GM18511 (cell line): ENCODE data around the gene ABCC5.

Source experiments
- ATAC-seq: cut with Tn5 transposase; IDR thresholded peaks from one replicate; pipeline ENCODE4 v1.9.1; 2021; ENCODE audit warnings: mild to moderate bottlenecking, moderate library complexity; ENCODE audit not compliant: unreplicated experiment

ABCC5 gene

DNA sequence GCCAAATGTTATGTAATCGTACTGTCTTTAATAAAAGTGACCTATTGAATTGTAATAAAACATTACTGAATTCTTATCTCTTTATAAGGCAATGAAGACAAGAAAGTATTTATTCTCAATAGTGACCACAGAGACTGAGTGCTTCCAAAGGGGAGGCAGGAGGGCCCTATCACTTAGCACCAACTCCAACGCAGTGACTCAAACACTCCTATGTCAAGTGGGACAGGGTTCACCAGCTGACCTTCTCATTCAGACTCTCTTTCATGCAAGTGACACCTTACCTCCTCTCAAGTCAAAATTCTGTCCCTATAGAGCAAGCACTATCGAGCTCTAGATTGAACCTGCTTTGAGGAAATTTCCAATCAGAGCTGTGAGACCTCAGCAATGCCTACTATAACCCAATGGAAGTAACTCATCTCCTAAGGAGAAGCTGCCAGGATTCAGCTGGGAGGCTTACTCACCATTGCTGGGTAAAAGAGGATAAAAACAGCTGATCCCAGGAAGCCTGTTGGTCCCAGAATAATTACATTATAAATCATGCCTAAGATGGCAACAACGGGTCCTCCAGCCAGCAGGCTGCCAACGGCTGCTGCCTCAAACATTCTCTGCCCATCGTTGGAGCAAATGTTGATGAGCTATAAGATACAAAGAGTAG, 35.6 kb downstream of the ABCC5 start:
- no peak for ATAC-seq

DNA sequence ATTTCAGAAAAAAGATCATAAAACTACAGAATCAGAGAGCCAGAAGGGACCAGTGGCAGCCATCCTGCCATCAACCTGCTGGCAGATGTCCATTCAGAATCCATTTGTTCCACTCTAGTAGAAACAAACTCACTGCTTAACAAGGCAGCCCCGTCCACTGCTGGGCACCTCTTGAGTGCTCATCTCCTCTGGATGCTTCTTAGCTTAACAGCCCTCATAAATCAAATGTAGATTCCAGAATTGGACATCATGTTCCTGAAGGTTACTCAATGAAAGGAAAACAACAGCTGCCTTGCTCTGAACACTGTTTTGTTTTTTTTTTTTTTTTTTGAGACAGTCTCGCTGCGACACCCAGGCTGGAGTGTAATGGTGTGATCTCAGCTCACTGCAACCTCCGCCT, 37.3 kb downstream of the ABCC5 start:
- no peak for ATAC-seq

DNA sequence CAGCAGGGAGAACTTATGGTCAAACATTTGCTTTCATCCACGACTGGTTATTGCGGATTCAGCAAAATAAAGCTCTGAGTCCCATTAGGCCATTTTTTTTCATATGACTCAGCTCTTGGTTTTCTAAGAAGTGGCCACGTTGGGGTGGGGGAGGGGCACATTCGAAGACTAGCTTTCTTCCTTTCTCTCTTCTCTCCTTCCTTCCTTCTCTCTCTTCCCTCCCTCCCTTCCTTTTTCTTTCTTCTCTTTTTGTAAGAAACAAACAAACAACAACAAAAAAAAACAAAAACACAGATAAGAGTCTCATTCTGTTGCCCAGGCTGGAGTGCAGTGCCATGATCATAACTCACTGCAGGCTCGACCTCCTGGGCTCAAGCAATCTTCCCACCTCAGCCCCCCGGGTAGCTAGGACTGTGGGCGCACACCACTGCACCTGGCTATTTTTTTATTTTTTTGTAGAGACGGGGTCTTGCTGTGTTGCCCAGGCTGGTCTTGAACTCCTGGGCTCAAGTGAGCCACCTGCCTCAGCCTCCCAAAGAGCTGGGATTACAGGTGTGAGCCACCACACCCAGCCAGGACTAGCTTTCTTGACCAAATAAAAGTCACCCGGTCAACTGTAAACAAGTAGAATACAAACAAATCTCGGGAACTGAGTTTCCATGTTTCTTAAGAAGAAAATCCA, 41.6 kb downstream of the ABCC5 start:
- ATAC-seq = no peak

DNA sequence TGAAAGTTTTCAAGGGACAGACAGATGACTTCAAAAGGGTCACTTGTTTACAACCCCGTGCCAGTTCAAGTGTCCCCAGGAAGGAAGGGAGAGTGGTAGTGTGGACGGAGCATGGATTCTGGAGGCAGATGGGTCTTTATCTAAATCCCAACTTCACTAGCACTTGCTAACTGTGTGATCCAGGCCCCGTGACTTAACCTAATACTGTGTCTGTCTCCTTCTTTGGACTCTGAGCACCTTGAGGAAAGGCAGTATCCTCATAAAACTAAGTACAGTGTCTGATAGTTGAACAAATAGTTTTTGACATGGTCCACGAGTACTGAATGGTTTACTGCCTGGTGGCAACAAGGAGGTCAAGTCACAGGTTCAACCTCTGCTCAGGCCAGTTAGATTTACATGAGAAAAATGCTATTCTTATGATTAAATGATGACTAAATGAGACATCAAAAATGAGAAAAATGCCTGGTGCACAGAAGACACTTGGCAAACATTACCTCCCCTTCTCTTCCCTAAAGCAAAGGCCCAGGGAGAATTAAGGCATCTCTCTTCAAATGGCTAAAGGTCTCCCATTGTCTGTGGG, 48.9 kb downstream of the ABCC5 start:
- ATAC-seq = no peak

DNA sequence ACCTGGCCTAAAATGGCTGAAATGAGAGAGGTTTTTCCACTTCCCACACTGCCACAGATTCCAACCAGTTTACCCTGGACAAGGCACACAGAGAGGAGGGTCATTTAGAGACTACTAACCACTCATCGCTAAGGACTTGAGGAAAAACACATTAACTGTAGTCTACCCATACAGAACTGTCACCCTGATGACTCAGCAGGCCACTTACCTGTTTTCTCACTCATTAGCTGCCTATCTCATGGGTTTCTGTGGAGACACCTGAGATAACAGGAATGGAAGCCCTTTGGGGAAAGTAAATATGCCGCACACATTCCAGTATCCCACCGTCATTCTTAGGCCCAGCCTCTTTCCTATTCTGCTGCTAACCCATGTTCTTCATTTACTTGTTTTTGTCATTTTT, 50.0 kb downstream of the ABCC5 start:
- ATAC-seq = no peak

DNA sequence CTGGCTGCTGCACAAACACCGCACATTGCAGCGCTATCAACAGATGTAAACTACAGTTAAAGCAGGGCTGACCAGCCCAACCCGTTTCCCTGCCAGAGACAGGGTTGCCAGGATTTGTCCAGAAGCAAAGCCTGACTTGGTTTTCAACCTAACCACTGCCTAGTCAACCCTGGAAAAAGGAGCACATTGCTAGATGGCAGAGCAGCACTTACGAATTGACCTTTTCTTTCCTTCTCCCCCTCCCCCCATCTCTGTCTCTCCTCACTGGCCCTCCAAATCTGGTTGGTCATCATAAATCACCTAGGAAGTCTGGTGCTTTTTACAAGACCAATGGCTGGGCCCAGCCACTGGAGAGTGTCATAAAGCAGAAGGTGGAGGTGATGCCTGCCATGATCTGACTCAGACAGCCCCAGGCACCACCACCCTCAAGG, 51.3 kb downstream of the ABCC5 start:
- no peak for ATAC-seq

DNA sequence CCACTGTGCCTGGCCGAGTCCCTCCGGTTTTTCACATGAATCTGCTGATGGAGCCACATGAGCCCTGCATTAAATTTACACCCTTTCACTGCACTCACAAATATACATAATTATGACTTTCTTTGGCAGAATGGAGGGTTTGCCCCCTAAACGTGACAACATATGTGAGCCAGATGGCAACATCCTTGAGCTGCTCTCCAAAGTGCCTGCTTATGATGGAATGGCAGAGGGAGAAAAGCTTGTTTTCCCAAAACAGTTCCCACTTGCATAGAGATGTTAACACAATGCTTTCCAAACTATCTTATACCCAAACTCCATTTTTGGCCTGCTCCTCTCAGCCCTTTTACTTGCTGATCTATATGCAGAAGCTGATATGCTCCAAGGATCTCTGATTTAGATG, 54.9 kb downstream of the ABCC5 start:
- no peak for ATAC-seq

DNA sequence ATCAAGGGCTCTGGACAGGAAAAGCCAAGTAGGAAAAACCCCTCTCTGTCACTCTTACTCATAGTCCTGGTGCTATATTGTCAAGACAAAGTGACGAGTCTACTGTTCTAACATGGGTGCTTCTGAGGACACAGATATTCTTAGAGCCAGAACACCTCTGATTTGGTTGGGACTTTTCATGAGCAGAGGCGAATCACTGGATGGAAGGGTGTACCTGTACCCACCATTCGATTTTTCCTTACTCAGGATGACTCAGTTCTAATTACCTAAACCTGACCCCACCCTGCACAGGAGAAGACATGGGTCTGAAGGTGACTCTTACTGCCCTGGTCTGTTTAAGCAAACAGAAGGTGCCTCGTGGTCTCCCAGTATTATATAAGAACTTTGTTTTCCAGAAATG, 58.5 kb downstream of the ABCC5 start:
- no peak for ATAC-seq

DNA sequence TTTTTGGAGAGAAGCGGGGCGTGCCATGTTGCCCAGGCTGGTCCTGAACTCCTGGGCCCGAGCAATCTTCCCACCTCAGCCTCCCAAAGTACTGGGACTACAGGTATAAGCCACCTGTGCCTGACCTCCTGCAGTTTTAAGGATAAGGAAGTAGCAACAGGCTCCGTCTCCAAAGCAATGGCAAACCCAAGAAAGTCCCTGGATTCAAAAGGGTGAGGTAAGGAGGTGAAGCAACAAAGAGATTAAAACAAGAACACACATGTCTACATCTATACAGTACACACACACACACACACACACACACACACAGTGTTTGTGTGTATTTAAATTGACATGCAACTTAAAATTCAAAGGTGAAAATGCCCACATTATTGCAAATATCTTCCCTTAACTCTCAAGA, 58.9 kb downstream of the ABCC5 start:
- no peak for ATAC-seq

DNA sequence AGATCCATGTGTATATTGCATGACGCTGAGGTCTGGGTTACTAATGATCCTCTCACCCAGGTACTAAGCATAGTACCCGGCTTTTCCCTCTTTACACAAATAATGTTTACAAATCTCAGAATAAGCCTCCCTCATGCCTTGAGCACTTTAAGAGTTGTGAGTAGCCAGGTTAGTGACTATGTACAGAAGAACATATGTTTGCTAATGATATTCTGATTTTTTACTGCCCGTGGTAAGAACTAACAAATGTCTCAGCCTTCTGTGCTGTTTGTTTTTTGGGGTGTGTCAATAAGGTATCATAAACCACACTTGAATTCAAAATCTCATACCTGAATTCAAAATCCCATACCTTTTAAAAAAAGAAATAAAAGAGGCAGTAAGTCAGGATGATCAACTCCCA, 59.5 kb downstream of the ABCC5 start:
- ATAC-seq = no peak

DNA sequence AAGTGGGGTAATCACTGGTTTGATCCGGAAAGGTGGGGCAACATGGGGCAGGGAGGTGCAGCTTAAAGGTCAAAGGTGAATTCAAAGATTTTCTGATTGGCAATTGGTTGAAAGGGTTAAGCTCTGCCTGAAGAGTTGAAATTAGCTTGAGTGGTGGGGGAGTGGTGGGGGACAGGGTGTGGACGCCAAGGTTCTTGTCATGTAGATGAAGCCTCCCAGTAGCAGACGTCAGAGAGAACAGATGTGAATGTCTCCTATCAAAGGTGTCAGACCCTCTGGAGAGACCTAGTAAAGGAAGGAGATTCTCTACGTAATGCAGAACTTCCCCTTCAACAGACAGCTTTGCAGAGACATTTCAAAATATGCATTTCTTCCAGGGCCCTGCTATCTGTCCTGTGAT, 62.8 kb downstream of the ABCC5 start:
- no peak for ATAC-seq

DNA sequence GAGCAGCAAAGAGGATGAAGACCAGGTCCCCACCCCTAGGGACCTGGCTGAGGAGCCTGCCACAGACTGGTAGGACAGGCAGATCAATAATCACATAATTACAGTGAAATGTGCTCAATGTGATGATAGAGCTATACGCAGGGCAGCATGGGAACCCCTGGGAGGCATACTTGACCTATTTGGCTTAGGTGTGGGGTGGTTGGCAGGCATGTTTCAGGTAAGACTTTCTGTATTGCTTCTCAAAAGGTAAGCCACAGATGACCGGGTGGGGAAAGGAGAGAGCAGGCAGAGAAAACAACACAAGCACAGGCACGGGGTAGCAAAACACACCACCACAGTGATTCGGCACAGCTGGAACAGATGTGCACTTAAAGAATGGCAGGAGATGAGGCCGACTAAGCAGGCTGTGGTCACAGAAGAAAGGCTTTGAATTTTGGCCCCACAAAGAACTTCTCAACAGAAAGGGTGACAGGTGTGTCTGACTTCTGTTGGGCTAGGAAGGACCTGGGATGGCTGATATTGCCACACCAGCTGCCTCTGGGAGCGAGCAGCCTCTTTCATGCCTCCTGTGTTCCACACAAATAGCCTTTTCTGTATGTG, 64.1 kb downstream of the ABCC5 start:
- no peak for ATAC-seq

DNA sequence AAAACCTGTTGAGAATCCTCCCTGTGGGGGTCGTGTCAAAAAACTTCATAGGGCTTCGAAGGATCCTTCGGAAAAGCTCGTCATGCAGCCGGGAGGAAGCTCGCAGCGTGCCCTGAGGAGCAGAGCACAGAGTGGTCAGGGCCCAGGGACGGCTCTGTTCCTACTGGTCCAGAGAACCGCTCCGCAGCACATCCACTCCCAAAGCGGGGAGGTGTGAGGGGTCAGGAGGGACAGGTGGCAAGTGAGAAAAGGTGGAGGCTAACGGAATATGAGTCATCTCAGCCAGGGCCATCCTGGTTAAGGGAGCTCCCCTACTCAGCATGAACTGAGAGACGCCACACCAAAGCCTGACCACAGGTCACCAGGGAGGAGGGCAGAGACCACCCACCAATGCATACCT, 66.2 kb downstream of the ABCC5 start:
- ATAC-seq = no peak

DNA sequence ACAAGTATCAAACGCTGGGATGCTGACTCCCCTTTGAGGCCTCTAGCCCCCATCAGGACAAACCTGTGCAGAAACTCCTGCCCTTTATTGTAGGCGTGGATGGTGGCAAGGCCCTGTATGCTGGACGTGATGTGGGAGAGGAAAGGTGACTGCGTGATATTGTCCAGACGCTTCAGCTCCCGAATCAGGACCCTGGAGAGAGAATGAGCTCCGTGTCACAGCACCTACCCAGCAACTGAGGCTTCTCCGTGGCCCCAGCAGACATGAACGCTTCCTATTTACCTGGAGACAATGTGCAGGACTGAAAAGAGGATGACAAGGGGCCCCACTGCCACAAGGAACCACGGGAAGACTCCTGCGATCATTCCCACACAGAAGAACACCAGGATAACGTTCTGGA, 68.0 kb downstream of the ABCC5 start:
- no peak for ATAC-seq

DNA sequence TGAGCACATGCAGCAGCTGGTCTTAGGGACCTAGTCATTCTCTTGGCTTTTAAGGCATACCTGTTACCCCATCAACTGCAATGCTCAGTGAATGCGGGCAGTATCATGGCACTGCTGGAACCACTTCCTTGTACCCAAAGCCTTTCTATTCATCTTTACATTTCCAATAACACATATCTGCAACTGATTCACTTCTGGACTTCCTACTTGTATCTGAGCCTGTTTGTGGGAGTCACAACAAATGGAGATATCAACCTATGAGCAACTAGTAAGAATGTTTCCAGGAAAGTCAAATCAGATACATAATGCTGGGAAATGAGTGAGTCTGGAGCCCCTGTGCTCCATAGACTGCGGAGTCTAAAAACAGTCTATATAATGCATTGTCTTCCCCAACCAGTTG, 71.6 kb downstream of the ABCC5 start:
- ATAC-seq = no peak

DNA sequence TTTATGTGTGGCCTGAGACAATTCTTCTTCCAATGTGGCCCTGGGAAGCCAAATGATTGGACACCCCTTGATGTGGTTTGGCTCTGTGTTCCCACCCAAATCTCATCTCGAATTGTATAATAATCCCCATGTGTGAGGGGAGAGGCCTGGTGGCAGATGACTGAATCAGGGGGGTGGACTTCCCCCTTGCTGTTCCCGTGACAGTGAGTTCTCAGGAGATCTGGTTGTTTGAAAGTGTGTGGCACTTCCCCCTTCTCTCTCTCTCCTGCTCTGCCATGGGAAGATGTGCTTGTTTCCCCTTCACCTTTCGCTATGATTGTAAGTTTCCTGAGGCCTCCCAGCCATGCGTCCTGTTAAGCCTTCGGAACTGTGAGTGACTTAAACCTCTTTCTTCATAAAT, 72.9 kb downstream of the ABCC5 start:
- ATAC-seq = no peak

DNA sequence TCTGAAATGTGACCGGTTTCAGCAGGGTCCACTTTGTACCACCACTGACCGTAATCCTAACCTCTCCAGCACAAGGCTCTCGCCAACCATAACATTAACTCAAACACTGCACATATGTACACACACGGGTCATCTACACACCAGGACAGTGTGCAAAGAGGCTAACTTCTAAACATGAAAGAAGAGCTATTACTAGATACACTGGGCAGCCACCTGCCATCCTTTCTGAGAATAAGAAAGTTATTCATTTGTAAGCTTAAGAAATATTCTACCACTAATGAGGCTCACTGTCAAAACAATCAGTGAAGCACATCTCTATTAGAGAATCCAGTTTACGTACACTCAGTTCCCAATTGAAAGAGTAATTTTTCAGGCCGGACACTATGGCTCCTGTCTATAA, 73.9 kb downstream of the ABCC5 start:
- ATAC-seq = no peak

DNA sequence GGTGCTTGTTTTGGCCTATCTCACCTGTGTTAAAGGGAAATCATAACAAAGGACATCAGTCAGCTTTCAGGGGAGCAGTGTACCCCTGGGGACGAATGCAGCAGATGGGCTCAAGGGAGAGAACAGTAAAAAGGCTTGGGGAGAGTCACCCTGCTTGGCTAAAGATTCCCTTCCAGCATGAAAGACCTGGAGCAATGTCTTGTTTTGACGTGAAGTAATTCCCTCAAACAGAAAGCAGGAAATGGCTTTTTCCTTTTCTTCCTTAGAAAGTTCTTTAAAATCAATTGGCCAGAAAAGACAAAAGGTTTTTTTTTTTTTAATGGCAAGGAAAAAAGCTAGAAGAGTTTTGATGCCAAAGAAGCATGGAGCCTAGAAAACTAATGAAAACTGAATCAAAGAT, 76.5 kb downstream of the ABCC5 start:
- ATAC-seq = no peak

DNA sequence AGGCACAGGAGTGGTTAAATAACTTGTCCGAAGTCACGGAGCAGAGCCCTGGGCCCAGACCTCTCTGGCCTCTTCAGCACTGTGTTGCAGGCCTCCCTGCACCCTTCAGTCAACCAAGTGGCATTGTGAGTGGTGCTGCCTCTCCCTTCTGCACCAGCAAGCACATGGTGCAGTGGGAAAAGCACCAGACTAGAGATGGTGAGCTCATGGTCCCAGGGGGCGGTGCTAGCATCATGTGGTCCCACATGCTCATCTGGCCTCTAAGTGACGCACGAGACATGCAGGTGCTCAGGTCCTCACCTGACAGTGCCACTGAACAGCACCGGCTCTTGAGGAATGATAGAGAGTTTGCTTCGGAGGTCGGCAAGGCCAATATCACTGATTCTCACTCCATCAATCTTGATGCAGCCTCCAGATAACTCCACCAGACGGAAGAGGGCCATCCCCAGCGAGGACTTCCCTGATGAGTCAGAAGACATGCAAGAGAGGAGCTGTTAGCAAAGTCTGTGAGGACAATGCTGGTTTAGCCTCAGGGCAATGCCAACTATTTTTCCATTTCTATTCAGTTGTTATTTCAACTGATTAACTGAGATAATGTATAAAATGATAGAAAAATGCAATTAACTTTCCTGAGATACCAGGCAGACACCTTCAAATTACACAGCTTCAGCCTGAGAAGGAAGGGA, 79.9 kb downstream of the ABCC5 start:
- peak; percentile 49 for ATAC-seq

DNA sequence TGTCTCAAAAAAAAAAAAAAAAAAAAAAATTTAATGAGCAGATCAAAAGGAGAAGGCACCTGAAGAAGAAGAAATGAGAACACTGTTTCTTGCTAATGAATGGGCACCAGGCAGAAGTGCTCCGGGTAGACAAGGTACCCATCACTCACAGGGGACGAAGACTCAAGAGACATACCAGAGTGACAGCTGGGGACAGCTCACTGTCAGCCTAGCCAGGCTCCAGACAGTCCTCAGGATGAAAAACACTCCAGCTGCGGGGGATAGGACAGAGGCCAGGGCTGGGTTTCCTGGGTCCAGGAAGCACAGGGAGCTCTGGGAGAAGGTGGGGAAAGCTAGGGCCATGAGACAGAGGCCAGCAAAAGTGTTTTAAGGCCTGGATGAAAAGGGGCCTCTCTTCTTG, 84.5 kb downstream of the ABCC5 start:
- ATAC-seq = no peak

DNA sequence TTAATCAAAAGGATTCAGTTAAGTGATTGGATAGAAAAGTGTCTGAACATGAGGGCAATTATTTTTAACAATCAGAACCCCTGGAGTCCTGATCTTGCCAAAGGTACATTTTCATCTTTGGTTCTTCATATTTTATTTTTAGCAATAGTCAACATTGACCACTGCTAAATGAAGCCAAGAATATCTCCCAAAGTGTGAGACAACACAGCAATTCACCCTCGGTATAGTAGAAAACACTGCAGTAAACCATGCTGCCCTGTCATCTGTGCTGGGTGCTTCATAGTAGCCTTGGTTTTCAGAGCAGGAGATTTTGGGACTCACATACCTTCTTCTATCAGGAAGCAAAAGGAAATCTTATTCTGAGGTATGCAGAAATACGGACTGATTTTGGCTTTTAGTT, 85.8 kb downstream of the ABCC5 start:
- ATAC-seq = no peak

DNA sequence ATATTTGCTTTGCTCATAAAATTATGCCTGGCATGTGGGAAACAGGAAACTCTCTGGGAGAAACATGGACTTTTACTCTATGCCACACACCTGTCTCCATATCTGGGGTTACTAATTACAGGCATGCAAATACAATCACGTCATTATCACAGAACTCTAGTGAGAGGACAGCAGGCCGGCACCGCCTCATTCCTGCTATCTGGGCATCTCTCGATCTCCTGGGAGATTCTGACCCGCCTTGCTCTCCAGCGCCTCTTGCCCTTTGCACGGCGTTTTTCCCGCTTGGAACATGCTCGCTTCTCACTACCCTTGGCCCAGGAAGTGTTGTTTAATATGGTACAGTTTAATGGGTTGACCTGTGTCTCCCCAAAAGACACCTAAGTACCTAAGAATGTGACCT, 87.6 kb downstream of the ABCC5 start:
- ATAC-seq = no peak
